ENCODE measurements around the gene STOML2. TPM values are rescaled to one million over a fixed set of nuclear protein-coding genes. Genes with fewer than 3 reads are reported as not detected.

Gene STOML2
- total and polyA plus RNA-seq, 9 of the 15 experiments (the other 6 are each of a cell fraction or from before 2014, with no cell fraction given): 110 to 220 (median 174) TPM

GRCh38 chr9:35060548-35061207, 42.3 kb downstream of the STOML2 start (continued):
- TF ChIP-seq PRDM10 (IDR thresholded peaks at IDR 0.05; ENCODE audit: partially characterized antibody): no peak
- no peak for TF ChIP-seq MECOM (CRISPR knock-in tag; IDR thresholded peaks at IDR 0.05)
- TF ChIP-seq MYC (IDR thresholded peaks at IDR 0.05; ENCODE audit: low read depth, low read length): no peak
- no peak for TF ChIP-seq MYC (CRISPR knock-in tag; IDR thresholded peaks at IDR 0.05; ENCODE audit: borderline replicate concordance, low read depth)
- no peak for TF ChIP-seq ILK (tag; IDR thresholded peaks at IDR 0.05; ENCODE audit: borderline replicate concordance, low read depth)
- TF ChIP-seq BRD4 (IDR thresholded peaks at IDR 0.05): no peak
- no peak for TF ChIP-seq RBM17 (IDR thresholded peaks at IDR 0.05; ENCODE audit: borderline replicate concordance, low read depth, low read length)
- TF ChIP-seq SREBF1 (IDR thresholded peaks at IDR 0.05; ENCODE audit: borderline replicate concordance, low read depth, low read length): no peak
- no peak for TF ChIP-seq ATF7 (IDR thresholded peaks at IDR 0.05)
